ENCODE measurements around the gene LCN9. TPM values are rescaled to one million over a fixed set of nuclear protein-coding genes. Genes with fewer than 3 reads are reported as not detected.

The LCN9 gene
- total and polyA plus RNA-seq, 4 donors: not detected

DNA sequence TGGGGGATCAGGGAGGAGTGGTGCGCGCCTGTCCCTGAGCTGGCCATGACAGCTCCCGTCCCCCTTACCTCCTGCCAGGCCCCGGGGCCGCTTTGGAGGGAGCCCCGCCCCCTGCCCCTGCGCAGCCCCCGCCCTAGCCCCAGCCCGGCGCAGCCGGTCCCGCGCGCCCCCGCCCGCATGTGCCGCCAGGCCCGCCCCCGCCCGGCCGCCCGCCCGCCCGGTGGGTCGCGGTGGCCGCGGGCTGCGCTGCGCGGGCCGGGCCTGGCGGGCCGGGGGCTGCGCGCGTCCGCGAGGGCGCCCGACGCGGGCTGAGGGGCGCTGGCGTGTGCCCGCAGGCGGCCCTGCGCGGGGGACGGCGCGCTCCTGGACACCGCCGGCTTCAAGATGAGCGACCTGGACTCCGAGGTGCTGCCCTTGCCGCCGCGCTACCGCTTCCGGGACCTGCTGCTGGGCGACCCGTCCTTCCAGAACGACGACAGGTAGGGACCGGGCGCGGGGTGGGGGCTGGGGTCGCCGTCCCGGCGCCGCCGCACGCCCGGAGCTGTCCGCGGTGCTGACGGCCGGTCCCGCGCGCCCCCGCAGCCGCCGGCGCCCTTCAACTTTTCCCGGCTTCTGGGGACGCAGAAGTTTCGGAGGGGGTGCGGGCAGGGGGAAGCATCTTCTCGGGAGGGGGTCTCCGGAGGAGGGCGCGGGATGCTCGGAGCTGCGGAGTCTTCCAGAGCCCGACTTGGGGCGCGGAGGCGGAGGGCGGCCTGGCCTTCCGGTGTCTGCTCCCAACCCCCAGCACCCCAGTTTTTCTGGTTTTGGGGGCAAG is 51.3 kb downstream of the LCN9 start:
- no peak overlapping the region for H3K9ac ChIP-seq (ENCODE audit: insufficient read depth in 1 of 2, low read length in 2 of 2)
- no peaks in the 10 kb centered on the region for H3K36me3 ChIP-seq (ENCODE audit: control insufficient read depth in 4 of 4, insufficient read depth in 4 of 4, low read length in 4 of 4)
- ATAC-seq (ENCODE audit: insufficient read depth, low FRiP score) (no peak), DNase-seq (peak; percentile 12 to 41 (median 38))
- H3K9me3 ChIP-seq (ENCODE audit: control insufficient read depth in 4 of 4, insufficient read depth in 3 of 4, low read length in 3 of 4): peaks cover 0 to 4% (median 0%) of the 10 kb centered on the region in 4 donors
- H3K4me1 ChIP-seq (ENCODE audit: control insufficient read depth in 5 of 5, insufficient read depth in 5 of 5, low read length in 5 of 5): no peaks in the 10 kb centered on the region
- H3K4me3 ChIP-seq: no peak overlapping the region
- WGBS, 2 donors: 4 to 6% methylated on average over 26 to 103 of the region's 103 CpGs
- no peak overlapping the region for H3K27ac ChIP-seq (ENCODE audit: low read depth in 1 of 2, low read length in 1 of 2)
- TF ChIP-seq, protein P1, sequence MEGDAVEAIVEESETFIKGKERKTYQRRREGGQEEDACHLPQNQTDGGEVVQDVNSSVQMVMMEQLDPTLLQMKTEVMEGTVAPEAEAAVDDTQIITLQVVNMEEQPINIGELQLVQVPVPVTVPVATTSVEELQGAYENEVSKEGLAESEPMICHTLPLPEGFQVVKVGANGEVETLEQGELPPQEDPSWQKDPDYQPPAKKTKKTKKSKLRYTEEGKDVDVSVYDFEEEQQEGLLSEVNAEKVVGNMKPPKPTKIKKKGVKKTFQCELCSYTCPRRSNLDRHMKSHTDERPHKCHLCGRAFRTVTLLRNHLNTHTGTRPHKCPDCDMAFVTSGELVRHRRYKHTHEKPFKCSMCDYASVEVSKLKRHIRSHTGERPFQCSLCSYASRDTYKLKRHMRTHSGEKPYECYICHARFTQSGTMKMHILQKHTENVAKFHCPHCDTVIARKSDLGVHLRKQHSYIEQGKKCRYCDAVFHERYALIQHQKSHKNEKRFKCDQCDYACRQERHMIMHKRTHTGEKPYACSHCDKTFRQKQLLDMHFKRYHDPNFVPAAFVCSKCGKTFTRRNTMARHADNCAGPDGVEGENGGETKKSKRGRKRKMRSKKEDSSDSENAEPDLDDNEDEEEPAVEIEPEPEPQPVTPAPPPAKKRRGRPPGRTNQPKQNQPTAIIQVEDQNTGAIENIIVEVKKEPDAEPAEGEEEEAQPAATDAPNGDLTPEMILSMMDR (IDR thresholded peaks at IDR 0.05; ENCODE audit: control extremely low read depth, extremely low read depth): no peak
- H3K27me3 ChIP-seq (ENCODE audit: control insufficient read depth in 3 of 3, insufficient read depth in 3 of 3, low read length in 2 of 3): peaks cover 14 to 21% (median 17%) of the 10 kb centered on the region in 3 donors

DNA sequence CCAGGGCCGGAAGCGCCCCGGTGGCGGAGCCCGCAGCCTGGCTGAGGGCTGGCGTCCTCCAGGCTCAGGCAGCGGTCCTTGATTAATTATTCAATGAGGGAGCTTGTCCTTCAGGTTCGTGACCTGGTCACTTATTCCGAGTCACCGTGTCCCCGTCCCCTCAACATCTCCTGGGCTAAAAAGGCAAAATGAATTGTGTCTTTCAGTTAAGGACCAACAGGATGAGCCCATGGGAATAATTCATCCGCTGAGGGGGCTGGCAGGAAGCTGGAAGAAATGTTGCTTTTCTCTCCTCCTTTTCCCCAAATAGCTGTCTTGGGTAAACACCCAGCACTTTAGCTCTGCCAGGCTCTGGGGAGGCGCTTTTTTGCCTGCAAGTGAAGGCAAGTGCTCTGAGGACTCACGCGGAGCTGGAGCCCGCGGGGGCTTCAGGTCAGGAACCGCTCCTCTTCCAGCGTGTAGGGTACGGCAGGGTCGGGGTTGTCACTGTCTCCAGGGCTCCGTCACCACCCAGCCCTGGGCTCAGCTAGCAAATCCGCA is 52.0 kb downstream of the LCN9 start:
- DNase-seq: no peak
- Histone ChIP-seq H3K27ac (ENCODE audit: low read depth in 1 of 2, low read length in 1 of 2) (no peak overlapping the region), H3K4me1 (ENCODE audit: control insufficient read depth in 5 of 5, insufficient read depth in 5 of 5, low read length in 5 of 5) (no peaks in the 10 kb centered on the region), H3K9ac (ENCODE audit: insufficient read depth in 1 of 2, low read length in 2 of 2) (no peak overlapping the region), H3K9me3 (ENCODE audit: control insufficient read depth in 4 of 4, insufficient read depth in 3 of 4, low read length in 3 of 4) (peaks cover 0 to 4% (median 0%) of the 10 kb centered on the region in 4 donors), H3K36me3 (ENCODE audit: control insufficient read depth in 4 of 4, insufficient read depth in 4 of 4, low read length in 4 of 4) (no peaks in the 10 kb centered on the region), H3K27me3 (ENCODE audit: control insufficient read depth in 3 of 3, insufficient read depth in 3 of 3, low read length in 2 of 3) (peaks cover 14 to 21% (median 17%) of the 10 kb centered on the region in 3 donors), H3K4me3 (no peak overlapping the region)
- TF ChIP-seq, protein P1 (IDR thresholded peaks at IDR 0.05; ENCODE audit: control extremely low read depth, extremely low read depth): no peak
- 25 to 28% methylated on average over 23 of the region's 23 CpGs for WGBS, 2 donors
- ATAC-seq (ENCODE audit: insufficient read depth, low FRiP score): no peak

DNA sequence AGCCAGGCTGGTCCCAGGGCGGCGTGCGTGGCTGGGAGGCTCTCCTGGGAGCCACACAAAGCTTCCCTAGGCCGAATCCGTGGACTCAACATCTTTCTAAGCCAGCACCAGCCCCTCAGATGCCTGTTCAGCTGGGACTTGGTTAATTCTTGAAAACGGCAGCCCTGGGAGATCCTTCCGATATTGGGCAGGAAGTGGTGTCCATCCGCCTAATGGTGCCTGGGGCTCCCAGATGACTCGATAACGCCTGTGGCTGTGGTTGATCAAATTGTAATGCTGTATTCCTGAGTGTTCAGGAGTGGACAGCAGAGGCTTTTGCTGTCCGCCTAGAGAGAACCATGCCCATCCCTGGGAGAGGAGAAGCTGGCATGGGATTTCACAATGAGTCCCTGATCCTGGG is 52.9 kb downstream of the LCN9 start:
- no peak overlapping the region for H3K4me3 ChIP-seq
- no peaks in the 10 kb centered on the region for H3K4me1 ChIP-seq (ENCODE audit: control insufficient read depth in 5 of 5, insufficient read depth in 5 of 5, low read length in 5 of 5)
- H3K9ac ChIP-seq (ENCODE audit: insufficient read depth in 1 of 2, low read length in 2 of 2): no peak overlapping the region
- no peak overlapping the region for H3K27ac ChIP-seq (ENCODE audit: low read depth in 1 of 2, low read length in 1 of 2)
- peaks cover 14 to 24% (median 21%) of the 10 kb centered on the region in 3 donors for H3K27me3 ChIP-seq (ENCODE audit: control insufficient read depth in 3 of 3, insufficient read depth in 3 of 3, low read length in 2 of 3)
- ATAC-seq (ENCODE audit: insufficient read depth, low FRiP score): no peak
- 77 to 87% methylated on average over 11 of the region's 11 CpGs for WGBS, 2 donors
- TF ChIP-seq, protein P1 (IDR thresholded peaks at IDR 0.05; ENCODE audit: control extremely low read depth, extremely low read depth): no peak
- no peaks in the 10 kb centered on the region for H3K36me3 ChIP-seq (ENCODE audit: control insufficient read depth in 4 of 4, insufficient read depth in 4 of 4, low read length in 4 of 4)
- H3K9me3 ChIP-seq (ENCODE audit: control insufficient read depth in 4 of 4, insufficient read depth in 3 of 4, low read length in 3 of 4): peaks cover 0 to 4% (median 0%) of the 10 kb centered on the region in 4 donors
- DNase-seq: no peak

Other genes with a start within 250 kb of the LCN9 start
- gene PPP1R26, start 183.5 kb upstream of the LCN9 start, total RNA-seq: 10 to 100 TPM; 22.9 to 29.6 TPM
- 10 to 100 TPM in 1 of 2 donors, 1 to 10 TPM in 1; 9.3 to 13.6 TPM for gene PPP1R26, start 183.5 kb upstream of the LCN9 start, polyA plus RNA-seq
- 10 to 100 TPM; 18.2 to 30.5 TPM for gene MRPS2, start 162.6 kb upstream of the LCN9 start, total RNA-seq
- gene MRPS2, start 162.6 kb upstream of the LCN9 start, polyA plus RNA-seq: 10 to 100 TPM; 33.0 to 42.0 TPM
- not detected for gene LCN1, start 141.9 kb upstream of the LCN9 start, total RNA-seq
- gene LCN1, start 141.9 kb upstream of the LCN9 start, polyA plus RNA-seq: not detected
- gene OBP2A, start 117.2 kb upstream of the LCN9 start, total RNA-seq: not detected
- under 1 TPM in 1 of 2 donors, not detected in 1; 0.07 TPM for gene OBP2A, start 117.2 kb upstream of the LCN9 start, polyA plus RNA-seq
- under 1 TPM in 1 of 2 donors, not detected in 1; 0.37 TPM for gene PAEP, start 101.6 kb upstream of the LCN9 start, total RNA-seq
- 1 to 10 TPM in 1 of 2 donors, under 1 TPM in 1; 0.98 to 3.0 TPM for gene PAEP, start 101.6 kb upstream of the LCN9 start, polyA plus RNA-seq
- gene GLT6D1, start 23.8 kb upstream of the LCN9 start, total RNA-seq: not detected
- gene GLT6D1, start 23.8 kb upstream of the LCN9 start, polyA plus RNA-seq: not detected
- gene SOHLH1, start 36.2 kb downstream of the LCN9 start, total RNA-seq: not detected
- not detected for gene SOHLH1, start 36.2 kb downstream of the LCN9 start, polyA plus RNA-seq
- gene KCNT1, start 38.9 kb downstream of the LCN9 start, total RNA-seq: under 1 TPM; 0.06 to 0.28 TPM
- under 1 TPM; 0.06 to 0.16 TPM for gene KCNT1, start 38.9 kb downstream of the LCN9 start, polyA plus RNA-seq
- gene CAMSAP1, start 244.2 kb downstream of the LCN9 start, total RNA-seq: 10 to 100 TPM; 21.1 to 29.8 TPM
- 1 to 10 TPM; 5.0 to 9.1 TPM for gene CAMSAP1, start 244.2 kb downstream of the LCN9 start, polyA plus RNA-seq